HG03558 (cell line): ENCODE measurements around the gene STYK1.
"Not testable (repeated sequence)": the region's sequence is repeated elsewhere in the genome, so short reads cannot be mapped to it uniquely, and the experiment has no call there.

Experiments
- ATAC-seq: cut with Tn5 transposase; IDR thresholded peaks from one replicate; pipeline ENCODE4 v1.9.1; 2021; ENCODE audit warnings: moderate number of reproducible peaks; ENCODE audit not compliant: unreplicated experiment; ENCODE audit errors: extremely low read depth

STYK1 gene

DNA sequence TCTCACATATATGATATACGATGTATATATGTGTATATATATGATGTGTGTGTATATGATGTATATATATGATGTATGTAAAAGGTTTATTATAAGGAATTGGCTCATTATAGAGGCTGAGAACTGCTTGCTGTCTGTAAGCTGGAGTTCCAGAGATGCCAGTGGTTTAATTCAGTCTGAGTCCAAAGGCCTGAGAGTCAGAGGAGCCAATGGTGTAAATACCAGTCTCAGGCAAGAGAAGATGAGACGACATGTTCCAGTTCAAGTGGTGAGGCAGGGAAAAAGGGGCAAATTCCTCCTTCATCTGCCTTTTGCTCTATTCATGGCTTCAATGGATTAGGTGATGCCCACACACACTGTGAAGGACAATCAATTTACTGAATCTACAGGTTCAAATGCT lies 17.1 kb upstream of the STYK1 start:
- ATAC-seq: no peak

DNA sequence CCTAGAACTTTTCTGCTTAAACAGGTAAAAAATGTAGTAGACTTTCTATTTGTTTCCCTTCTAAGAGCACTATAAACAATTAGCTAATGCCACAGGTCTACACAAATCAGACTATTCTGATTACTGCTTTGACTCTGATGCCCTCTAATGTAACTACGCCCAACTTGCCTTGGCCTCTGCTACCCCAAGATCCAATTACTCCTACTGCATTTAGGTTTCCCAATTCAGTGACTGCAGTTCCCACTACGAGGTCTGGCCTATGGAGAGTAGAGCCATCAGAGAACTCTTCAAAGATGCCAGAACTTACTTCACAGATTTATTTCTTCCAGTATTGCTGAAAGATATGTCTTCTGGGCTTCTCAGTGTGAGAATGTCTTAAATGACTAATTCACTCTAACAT lies 15.3 kb upstream of the STYK1 start:
- no peak for ATAC-seq

DNA sequence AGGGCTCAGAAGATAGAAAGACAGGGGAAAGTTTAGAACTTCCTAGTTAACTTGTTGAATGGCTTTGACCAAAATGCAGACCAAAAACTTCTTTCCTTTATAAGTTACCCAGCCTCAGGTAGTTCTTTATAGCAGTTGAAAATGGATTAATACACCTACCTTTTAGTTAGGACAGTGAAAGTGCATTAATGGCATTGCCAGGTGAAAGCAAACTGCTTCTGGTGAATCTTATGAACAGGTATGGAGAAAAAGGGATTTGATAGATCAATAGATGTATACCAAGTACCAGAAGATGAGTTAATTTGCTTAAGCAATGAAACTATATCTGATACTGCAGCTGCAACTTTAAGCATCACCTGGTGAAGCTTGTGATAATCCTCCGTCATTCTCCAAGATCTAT lies 14.2 kb upstream of the STYK1 start:
- no peak for ATAC-seq

DNA sequence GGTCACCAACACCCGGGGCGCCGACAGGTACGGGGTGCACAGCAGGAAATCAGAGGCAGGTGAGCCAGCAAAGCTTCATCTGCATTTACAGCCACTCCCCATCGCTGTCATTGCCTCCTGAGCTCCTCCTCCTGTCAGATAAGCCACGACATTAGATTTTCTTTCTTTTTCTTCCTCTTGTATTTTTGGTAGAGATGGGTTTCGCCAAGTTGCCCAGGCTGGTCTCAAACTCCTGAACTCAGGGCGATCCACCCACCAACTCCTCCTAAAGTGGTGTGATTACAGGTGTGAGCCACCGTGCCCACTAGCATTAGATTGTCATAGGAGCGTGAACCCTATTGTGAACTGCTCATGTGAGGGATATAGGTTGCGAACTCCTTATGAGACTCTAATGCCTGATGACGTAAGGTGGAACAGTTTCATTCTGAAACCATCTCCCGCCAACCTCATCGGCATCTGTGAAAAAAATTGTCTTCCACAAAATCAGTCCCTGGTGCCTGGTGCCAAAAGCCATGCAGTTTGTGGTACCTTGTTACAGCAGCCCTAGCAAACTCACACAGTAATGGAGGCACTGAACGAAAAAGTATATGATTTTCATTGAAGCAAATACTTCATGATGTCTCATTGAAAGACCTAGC lies 1.5 kb downstream of the STYK1 start:
- ATAC-seq: no peak

DNA sequence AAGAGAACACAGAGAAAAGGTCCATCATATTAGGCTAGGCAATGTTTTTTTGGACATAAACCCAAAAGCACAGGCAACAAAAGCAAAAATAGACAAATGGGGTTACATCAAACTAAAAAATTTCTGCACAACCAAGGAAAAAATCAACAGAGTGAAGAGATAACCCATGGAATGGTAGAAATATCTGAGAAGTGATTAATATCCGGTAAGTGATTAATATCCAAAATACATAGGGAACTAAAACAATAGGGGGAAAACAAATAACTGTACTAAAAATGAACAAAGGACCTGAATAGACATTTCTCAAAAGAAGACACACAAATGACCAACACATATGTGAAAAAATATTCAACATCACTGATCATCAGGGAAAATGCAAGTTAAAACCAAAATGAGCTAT lies 4.3 kb downstream of the STYK1 start:
- no peak for ATAC-seq

DNA sequence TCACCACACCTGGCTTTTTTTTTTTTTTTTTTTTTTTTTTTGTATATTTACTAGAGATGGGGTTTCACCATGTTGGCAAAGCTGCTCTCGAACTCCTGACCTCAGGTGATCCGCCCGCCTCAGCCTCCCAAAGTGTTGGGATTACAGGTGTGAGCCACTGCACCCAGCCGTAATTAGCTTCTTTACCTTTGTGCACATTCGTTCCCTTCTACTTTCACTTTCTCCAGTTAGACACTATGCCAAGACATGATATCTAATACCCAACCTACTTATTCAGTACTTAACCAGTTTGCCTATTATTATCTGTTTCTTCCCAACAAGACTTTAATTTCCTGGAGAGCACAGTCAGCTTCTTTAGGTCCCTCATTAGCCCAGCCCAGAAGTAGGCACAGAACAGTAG lies 5.3 kb downstream of the STYK1 start:
- no peak for ATAC-seq

DNA sequence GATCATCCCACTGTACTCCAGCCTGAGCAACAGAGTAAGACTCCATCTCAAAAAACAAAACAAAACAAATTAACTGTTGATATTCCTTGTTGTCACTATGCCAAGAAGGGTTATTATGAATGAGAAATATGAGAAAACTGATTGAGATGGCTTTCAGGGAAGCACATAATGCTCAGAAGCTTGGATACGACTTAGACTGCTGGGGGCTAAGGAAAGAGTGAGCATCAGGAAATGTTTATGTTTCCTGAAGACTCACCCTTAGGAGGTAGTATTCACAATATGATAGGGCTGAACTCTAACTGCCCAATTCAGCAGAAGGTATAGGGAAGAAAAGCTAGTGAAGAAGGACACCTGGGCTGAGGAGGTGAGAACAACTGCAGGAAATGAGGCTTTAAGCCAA lies 6.3 kb downstream of the STYK1 start:
- ATAC-seq: no peak

DNA sequence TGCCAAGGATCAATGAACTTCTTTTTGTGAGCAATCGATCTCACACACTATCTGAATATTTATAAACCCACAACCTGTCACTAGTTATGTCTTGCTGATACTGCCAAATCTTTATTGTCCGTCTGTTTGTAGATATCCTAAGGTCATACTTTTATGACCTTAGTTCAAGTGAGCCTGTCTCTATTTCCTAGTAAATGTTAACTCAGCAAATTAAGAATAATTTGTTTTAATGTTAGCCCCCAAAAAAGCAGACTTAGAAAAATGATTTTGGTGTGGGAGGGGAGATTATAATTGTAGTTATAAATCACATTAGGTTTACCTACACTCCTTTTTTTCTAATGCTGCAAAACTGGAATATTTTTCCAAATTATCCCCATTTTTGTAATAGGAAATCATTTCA lies 9.4 kb downstream of the STYK1 start:
- ATAC-seq: no peak

DNA sequence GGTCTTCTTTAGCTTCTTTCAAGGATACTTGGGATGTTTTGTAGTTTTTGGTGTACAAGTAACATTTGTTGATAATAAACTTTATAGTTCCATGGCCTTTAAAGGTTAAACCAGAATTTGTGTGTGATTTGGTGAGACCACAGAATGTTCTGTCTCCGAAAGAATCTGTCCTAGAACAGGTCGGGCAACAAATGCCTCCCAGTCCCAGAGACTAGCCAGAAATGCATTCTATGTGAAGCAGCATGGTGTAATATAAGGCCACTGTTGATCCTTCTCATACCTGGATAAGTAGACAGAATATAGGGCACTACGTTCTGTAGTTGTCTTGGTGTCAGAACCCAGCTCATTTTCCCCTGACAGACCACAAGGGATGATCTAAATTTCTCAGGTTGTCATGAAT lies 10.0 kb downstream of the STYK1 start:
- ATAC-seq: no peak

DNA sequence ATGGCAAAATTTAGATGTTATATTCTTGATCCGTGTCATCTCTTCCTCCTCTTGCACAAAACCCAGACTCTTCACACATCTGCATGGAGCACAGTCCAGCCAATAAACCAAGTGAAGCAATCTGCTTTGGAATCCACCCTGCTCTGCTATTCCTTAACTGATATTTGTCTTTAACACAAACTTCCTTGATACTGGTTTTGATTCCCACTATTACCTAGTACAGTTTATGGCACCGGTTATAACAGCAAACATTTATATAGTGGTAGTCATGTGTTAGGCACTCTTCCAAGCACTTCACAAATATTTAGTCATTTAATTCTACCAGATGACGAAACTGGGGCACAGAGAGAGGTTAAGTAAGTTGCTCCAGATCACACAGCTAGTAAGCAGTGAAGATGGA lies 12.5 kb downstream of the STYK1 start:
- ATAC-seq: no peak

DNA sequence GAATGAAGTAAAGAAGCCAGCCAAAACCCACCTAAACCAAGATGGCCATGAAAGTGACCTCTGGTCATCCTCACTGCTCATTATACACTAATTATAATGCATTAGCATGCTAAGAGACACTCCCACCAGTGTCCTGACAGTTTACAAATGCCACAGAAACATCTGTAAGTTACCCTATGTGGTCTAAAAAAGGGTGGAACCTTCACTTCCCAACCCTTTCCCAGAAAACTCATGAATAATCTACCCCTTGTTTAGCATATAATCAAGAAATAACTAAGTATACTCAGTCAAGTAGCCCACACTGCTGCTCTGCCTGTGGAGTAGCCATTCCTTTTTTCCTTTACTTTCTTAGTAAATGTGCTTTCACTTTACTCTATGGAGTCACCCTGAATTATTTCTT lies 19.8 kb downstream of the STYK1 start:
- no peak for ATAC-seq

DNA sequence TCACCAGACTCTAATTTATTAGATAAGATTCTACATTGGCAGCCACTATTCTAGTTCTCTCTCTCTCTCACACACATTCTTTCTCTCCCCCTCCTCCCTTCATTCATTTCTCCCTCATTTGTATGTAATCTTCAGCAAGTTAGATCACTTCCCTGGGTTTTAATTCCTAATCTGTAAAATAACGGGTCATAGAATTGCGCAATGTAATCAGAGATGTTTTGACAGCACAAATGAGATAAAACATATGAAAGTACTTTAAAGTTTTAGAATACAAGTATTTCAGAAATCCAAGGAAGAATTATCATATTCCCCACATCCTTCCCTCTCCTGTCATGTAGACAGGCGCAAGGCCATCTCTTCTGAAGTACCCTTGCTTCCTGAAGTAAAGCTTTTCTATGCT lies 21.7 kb downstream of the STYK1 start:
- ATAC-seq: no peak

DNA sequence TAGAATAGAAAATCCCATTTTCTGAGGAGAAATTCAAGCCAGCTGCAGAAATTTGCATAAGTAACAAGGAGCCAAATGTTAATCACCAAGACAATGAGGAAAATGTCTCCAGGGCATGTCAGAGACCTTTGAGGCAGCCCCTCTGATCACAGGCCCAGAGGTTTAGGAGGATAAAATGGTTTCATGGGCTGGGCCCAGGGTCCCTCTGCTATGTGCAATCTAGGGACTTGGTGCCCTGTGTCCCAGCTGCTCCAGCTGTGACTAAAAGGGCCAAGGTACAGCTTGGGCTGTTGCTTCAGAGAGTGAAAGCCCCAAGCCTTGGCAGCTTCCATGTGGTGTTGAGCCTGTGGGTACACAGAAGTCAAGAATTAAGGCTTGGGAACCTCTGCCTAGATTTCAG lies 27.3 kb downstream of the STYK1 start:
- not testable (repeated sequence) for ATAC-seq

DNA sequence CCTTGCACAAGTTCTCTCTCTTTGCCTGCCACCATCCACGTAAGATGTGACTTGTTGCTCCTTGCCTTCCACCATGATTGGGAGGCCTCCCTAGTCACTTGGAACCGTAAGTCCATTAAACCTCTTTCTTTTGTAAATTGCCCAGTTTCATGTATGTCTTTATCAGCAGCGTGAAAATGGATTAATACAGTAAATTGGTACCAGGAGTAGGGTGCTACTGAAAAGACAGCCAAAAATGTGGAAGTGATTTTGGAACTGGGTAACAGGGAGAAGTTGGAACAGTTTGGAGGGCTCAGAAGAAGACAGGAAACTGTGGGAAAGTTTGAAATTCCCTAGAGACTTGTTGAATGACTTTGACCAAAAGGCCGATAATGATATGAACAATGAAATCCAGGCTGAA lies 27.9 kb downstream of the STYK1 start:
- no peak for ATAC-seq

DNA sequence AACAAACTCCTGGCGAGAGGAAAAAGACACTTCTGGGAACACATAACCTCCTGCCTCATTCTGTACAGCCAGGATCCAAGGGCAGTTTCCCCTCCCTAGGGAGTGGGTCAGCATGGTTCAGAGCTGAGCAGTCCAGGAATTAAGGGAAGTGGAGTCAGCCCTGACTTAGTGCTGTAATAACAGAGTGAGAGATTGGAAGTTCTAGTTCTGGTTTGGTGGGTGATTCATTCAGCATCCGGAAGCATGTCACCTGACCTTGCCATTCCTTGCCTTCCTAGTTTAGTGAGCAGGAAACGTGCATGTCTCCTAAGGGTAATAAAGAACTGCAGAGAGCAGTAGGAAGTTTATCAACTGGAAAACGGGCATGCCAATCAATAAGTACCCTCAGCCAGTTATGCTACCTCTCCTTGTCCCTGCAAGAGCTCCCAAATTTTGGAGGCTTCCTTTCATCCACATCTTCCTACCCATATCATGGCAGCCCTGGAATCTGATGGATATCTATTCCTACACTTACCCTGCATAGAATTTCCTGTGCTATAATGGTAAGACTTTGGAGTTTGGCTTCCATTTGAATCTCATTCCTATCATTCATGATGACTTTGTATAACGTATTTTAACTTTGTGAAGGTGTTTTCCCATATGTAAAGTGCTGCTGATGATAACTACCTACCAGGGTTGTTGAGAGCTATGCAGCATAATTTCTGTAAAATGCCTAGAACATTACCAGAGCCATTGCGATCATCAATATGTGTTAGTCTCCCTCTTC lies 31.9 kb downstream of the STYK1 start:
- ATAC-seq: no peak

DNA sequence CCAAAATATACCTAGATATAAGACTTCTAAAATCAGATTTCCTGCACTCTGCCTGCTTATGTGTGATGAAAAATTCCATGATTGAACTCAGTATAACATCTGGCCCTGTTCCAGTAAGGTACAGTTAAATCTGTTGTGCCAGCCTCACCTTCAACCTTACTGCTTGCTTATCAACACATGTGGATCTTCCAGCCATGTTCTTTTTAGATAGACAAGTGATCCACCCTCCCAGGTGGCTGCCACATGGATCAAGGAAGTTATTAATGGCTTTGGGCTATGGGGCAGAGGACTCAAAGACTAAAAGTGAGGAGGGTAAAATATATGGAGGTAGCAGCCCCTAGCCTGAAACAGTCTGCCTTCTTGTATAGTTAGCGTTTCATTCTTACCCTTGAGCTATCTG lies 35.1 kb downstream of the STYK1 start:
- no peak for ATAC-seq

DNA sequence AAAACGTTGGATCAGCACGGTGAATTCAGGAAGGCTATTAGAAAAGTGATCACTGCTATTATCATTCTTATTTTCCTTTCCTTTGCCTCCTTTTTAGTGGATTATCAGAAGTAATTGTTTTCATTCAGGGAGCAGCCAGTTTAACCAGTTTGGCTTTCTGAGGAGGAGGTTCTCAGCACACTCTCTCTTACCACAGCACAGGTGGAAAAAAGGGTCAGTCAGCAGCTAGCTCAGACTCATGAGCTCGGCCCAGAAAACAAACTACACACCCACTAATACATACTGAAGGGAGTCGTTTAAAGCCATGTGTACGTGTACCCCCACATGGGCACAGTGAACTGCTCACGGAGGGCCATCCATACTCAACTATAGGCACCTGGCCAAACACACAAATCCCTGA lies 37.2 kb downstream of the STYK1 start:
- ATAC-seq: no peak

DNA sequence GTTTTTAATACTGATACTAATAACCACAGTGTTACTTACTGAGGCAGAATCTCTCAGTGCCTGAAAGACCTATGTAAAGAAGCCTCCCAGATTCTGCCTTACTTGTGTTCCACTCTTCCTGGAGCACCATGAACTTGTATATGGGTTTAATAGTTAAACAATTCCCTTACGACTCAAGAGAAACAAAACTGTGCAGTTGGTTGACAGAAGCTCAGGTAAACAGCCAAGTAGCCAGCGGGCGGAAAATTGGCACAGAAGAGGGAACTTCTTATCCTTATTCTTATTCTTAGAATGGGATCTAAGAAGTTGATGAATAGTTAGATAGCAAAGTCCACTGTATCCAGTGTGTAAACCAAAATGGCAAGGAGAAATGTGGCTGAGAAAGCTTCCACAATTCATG lies 37.7 kb downstream of the STYK1 start:
- ATAC-seq: no peak

DNA sequence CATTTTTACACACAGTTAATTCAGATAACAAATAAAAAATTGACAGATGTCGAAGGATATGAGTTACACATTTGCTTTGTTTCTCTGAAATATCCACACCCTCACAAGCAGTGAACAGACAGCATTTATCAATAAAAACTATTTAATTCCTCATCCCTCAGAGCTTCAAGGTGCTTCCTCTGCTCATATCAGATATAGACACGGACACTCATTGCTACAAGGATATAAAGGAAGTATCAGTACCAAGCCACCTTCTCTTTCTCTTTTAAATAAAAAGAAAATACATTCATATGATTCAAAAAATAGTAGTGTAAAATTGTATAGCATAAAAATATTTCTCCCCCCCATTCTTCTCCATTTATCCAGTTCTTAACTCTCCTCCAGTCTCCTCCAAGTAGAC lies 38.5 kb downstream of the STYK1 start:
- ATAC-seq: no peak

DNA sequence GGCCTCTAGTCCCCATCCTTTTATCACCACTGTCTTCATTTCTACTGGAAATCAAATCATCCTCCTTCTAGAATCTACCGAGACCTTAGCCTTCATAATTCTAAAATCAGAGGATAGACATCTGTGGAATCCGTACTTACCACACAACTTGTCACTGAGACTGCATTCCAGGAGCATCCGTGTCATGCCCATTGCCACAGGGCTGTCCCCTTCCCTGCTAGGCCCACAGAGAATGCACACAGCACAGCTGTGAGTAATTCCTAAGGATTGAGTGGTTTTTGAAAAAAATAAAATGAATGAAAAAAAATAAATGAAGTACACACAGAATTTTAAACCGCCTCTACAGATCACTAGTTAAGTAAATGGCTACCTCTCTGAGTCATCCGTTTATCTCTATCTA lies 39.4 kb downstream of the STYK1 start:
- ATAC-seq: no peak

DNA sequence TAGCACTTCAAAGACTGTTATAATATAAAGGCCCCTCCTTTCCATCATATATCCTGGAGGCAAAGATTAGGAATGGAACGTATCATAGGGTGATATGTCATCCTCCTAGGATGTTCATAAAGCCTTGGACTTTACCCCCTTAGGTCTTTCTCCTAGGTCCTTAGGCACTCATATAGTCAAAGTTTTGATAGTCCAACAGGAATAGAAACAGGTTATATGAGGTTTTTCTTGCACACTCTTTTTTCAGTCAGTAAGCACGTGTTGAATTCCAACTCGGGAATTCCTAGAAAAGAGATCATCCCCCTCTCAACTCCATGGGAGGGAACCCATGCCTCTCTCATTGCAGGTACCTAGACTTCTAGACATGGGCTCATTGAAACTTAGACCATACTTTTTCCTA lies 40.3 kb downstream of the STYK1 start:
- no peak for ATAC-seq

DNA sequence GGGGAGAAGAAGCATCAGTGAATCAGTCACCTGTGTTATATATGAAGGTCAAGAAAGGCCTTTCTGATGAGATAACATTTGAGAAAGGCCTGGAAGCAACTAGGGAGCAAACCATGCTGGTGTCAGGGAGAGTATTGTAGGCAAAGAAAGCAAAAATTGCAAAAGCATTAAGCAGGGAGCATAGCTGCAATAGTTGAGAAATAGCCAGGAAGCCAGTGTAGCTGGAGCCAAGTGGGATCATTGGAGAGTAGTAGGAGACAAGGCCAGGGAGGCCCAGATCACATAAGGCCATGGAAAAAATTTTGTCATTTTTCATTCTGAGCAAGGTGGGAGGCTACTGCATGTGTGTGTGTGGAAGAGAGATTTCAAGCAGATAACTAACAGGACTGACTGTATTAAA lies 41.6 kb downstream of the STYK1 start:
- ATAC-seq: no peak
